PFSK-1 (cell line): ENCODE data around the gene PRSS57.

Source experiments
- FOXP2 ChIP-seq: optimal IDR thresholded peaks from 2 replicates; pipeline ENCODE3; 2011; ENCODE audit warnings: borderline replicate concordance, control low read depth, inconsistent platforms; ENCODE audit not compliant: insufficient read depth; ENCODE audit errors: extremely low read length, extremely low read depth
- POLR2AphosphoS5 ChIP-seq: IDR thresholded peaks from 2 replicates; pipeline ENCODE4 v1.6.1; 2012; ENCODE audit warnings: low read depth, mild to moderate bottlenecking, control low read depth, low read length, moderate library complexity
- SIN3A ChIP-seq: IDR thresholded peaks from 2 replicates; pipeline ENCODE4 v1.6.1; 2012; ENCODE audit warnings: mild to moderate bottlenecking, low read length, moderate library complexity, borderline replicate concordance; ENCODE audit not compliant: insufficient read depth
- TAF1 ChIP-seq: IDR thresholded peaks from 2 replicates; pipeline ENCODE4 v1.6.1; 2012; ENCODE audit warnings: low read length, control low read depth, borderline replicate concordance; ENCODE audit not compliant: insufficient read depth
- TF ChIP-seq, protein P1 (sequence below), 2 experiments: IDR thresholded peaks; 2 replicates each; pipeline versions ENCODE4 v1.6.1 to v1.8.0; 2011 to 2012; ENCODE audit warnings: low read depth in 2 of 2, low read length in 2 of 2, control low read depth in 1 of 2, inconsistent platforms in 1 of 2, mild to moderate bottlenecking in 1 of 2, moderate library complexity in 1 of 2; ENCODE audit not compliant: insufficient read depth in 1 of 2

GRCh38 chr19:743168-743687 is 48.0 kb upstream of the PRSS57 start:
- TF ChIP-seq TAF1: no peak
- TF ChIP-seq, protein P1, sequence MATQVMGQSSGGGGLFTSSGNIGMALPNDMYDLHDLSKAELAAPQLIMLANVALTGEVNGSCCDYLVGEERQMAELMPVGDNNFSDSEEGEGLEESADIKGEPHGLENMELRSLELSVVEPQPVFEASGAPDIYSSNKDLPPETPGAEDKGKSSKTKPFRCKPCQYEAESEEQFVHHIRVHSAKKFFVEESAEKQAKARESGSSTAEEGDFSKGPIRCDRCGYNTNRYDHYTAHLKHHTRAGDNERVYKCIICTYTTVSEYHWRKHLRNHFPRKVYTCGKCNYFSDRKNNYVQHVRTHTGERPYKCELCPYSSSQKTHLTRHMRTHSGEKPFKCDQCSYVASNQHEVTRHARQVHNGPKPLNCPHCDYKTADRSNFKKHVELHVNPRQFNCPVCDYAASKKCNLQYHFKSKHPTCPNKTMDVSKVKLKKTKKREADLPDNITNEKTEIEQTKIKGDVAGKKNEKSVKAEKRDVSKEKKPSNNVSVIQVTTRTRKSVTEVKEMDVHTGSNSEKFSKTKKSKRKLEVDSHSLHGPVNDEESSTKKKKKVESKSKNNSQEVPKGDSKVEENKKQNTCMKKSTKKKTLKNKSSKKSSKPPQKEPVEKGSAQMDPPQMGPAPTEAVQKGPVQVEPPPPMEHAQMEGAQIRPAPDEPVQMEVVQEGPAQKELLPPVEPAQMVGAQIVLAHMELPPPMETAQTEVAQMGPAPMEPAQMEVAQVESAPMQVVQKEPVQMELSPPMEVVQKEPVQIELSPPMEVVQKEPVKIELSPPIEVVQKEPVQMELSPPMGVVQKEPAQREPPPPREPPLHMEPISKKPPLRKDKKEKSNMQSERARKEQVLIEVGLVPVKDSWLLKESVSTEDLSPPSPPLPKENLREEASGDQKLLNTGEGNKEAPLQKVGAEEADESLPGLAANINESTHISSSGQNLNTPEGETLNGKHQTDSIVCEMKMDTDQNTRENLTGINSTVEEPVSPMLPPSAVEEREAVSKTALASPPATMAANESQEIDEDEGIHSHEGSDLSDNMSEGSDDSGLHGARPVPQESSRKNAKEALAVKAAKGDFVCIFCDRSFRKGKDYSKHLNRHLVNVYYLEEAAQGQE (IDR thresholded peaks at IDR 0.05; ENCODE audit: insufficient read depth in 1 of 2, low read depth in 2 of 2, low read length in 2 of 2): no peak
- no peak for TF ChIP-seq POLR2AphosphoS5
- TF ChIP-seq SIN3A: no peak
- TF ChIP-seq FOXP2: no peak
